Upper lobe of left lung (tissue), 6 donors: ENCODE measurements around the gene IRF2. TPM values are rescaled to one million over a fixed set of nuclear protein-coding genes. Genes with fewer than 3 reads are reported as not detected.

ENCODE experiments used
- ATAC-seq, 2 donors: fragments of 200-7000 bp; cut with Tn5 transposase; one replicate each; pipeline ENCODE4 v1.9.1; 2022; ENCODE audit warnings: mild to moderate bottlenecking in 2 of 2, moderate library complexity in 2 of 2; ENCODE audit not compliant: low FRiP score in 2 of 2
- DNase-seq, 2 donors: peaks; one replicate each; pipeline ENCODE4 v3.0.0-alpha.2; 2019 to 2020
- H3K27ac ChIP-seq, 4 donors: fragments of 200-600 bp; sonication (generic); one replicate each; pipeline ENCODE4 v1.5.1; 2016 to 2019
- H3K27me3 ChIP-seq, 4 donors: fragments of 200-600 bp; sonication (generic); one replicate each; pipeline ENCODE4 v1.5.1; 2017 to 2019
- H3K36me3 ChIP-seq, 4 donors: fragments of 200-600 bp; sonication (generic); one replicate each; pipeline ENCODE4 v1.5.1; 2016 to 2019
- H3K4me1 ChIP-seq, 4 donors: fragments of 200-600 bp; sonication (generic); one replicate each; pipeline ENCODE4 v1.5.1; 2018 to 2019
- H3K4me3 ChIP-seq, 4 donors: fragments of 200-600 bp; sonication (generic); one replicate each; pipeline ENCODE4 v1.5.1; 2017 to 2019; ENCODE audit warnings: mild to moderate bottlenecking in 2 of 4, moderate library complexity in 1 of 4
- H3K9me3 ChIP-seq, 4 donors: fragments of 200-600 bp; sonication (generic); one replicate each; pipeline ENCODE4 v1.5.1; 2018 to 2019
- EP300 ChIP-seq, 4 donors: sonication (generic); formaldehyde crosslinking; IDR thresholded peaks; one replicate each; pipeline ENCODE4 v1.5.1; 2017; ENCODE audit warnings: antibody characterized with exemption in 4 of 4, control low read depth in 2 of 4
- POLR2A ChIP-seq, 4 donors: fragments of 450-650 bp; IDR thresholded peaks; one replicate each; pipeline ENCODE4 v1.5.1; 2016 to 2017; ENCODE audit warnings: antibody characterized with exemption in 4 of 4, mild to moderate bottlenecking in 2 of 4
- POLR2AphosphoS5 ChIP-seq, 2 donors: sonication (generic); formaldehyde crosslinking; IDR thresholded peaks; one replicate each; pipeline ENCODE4 v1.5.1; 2017; ENCODE audit warnings: antibody characterized with exemption in 2 of 2
- WGBS, 2 donors: methylation state at CpG; one replicate each; pipeline ENCODE4 v1.1.5; 2017 to 2018; 5-methylcytosine and 5-hydroxymethylcytosine counted together
- total RNA-seq, 6 donors: library from RNA; depleted of rRNA in 4 of 6; stranded (reverse); fragments of >200 nt in 4 of 6; gene quantifications; one replicate each; pipeline versions ENCODE4 v1.1.0 to v1.2.1, GENCODE V29; 2016 to 2021
- TF ChIP-seq, protein P1 (sequence below), 6 experiments: fragments of 450-650 bp in 4 of 6; fragments of 200-600 bp in 2 of 6; sonication (generic) in 2 of 6; IDR thresholded peaks; one replicate each; pipeline ENCODE4 v1.5.1; 2016 to 2019; ENCODE audit warnings: antibody characterized with exemption in 6 of 6
- donor health status: DM: no; HTN: no; CAD: no; lungs with moderate emphysema.
- donor health status: DM: no; HTN: yes; CAD: no; lungs with severe emphysema.

Gene IRF2
- total RNA-seq, 6 donors from 2014 or later = 25.5 to 46.1 (median 41.7) TPM

GRCh38 chr4:184415071-184415470, 59.3 kb downstream of the IRF2 start:
- Histone ChIP-seq H3K36me3 (peaks cover 3 to 46% (median 9%) of the 10 kb centered on the region in 4 donors), H3K9me3 (no peaks in the 10 kb centered on the region), H3K27me3 (no peaks in the 10 kb centered on the region), H3K4me3 (no peak overlapping the region), H3K4me1 (peaks cover 22 to 39% (median 38%) of the 10 kb centered on the region in 4 donors), H3K27ac (peak overlapping the region in 3 of 4 donors; percentile 21 to 48 (median 21))
- DNase-seq (no peak), ATAC-seq (no peak)
- WGBS, 2 donors = 69% methylated on average over 6 of the region's 6 CpGs
- TF ChIP-seq POLR2AphosphoS5 (IDR thresholded peaks at IDR 0.05) (no peak), EP300 (IDR thresholded peaks at IDR 0.05) (no peak), POLR2A (IDR thresholded peaks at IDR 0.05) (no peak)
- TF ChIP-seq, protein P1, sequence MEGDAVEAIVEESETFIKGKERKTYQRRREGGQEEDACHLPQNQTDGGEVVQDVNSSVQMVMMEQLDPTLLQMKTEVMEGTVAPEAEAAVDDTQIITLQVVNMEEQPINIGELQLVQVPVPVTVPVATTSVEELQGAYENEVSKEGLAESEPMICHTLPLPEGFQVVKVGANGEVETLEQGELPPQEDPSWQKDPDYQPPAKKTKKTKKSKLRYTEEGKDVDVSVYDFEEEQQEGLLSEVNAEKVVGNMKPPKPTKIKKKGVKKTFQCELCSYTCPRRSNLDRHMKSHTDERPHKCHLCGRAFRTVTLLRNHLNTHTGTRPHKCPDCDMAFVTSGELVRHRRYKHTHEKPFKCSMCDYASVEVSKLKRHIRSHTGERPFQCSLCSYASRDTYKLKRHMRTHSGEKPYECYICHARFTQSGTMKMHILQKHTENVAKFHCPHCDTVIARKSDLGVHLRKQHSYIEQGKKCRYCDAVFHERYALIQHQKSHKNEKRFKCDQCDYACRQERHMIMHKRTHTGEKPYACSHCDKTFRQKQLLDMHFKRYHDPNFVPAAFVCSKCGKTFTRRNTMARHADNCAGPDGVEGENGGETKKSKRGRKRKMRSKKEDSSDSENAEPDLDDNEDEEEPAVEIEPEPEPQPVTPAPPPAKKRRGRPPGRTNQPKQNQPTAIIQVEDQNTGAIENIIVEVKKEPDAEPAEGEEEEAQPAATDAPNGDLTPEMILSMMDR (IDR thresholded peaks at IDR 0.05) = no peak

DNA sequence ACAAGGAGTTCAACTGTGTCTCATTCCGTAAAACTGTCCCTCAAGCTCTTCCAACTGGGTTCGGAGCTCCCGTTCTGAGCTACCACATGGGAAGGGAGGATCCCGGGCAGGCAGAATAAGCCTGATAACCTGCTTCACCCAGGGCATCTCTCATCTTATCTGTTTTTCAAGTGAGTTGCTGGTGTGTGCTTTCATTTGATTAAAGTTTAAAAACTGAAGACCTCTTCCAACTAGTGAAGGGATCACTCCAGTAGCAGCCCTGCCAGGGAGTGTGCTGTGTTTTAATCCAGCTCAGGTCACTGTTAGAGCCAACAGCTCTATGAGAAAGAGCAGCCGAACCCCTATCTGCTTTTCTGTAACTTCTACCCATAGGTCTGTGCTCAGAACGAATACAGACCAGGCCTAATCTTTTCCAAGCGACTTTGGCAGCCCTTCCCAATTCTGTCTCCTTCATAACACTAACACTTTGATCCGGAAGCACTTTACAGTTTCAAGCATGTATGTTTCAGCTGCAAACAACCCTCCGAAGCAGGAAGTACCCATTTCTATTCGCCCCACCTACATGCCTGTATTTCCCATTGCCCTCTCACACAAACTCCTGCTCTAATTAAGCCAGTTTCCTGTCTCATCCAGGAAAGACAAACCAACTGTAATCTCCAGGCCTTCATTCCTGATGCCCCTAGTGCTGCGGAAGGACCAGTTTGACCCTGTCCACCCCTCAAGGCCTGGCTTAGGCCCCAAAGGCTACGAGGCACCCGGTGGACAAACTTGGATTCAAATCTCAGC, 60.9 kb downstream of the IRF2 start:
- peak overlapping the region; percentile 46 to 71 (median 55) for H3K27ac ChIP-seq
- no peak for ATAC-seq

DNA sequence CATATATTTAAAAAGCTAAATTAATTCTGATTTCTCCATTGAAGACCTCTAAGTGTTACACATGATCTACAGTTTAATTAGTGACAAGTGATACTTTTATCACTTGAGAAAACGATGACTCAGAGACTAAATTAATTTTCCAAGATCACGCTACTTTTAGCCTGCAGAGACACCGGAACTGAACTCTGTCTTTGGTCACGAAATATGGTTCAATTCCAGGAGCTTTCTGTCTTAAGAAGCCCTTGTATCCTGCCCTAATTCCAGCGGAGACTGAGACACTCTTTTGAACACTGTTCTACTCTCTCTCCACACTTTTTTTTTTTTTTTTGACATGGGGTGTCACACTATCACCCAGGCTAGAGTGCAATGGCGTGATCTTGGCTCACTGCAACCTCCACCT, 63.6 kb downstream of the IRF2 start:
- no peak overlapping the region for H3K27ac ChIP-seq
- H3K9me3 ChIP-seq = no peaks in the 10 kb centered on the region
- no peak for ATAC-seq
- TF ChIP-seq POLR2A (IDR thresholded peaks at IDR 0.05) = no peak
- H3K4me3 ChIP-seq = no peak overlapping the region
- no peaks in the 10 kb centered on the region for H3K27me3 ChIP-seq
- peaks cover 19 to 37% (median 25%) of the 10 kb centered on the region in 4 donors for H3K4me1 ChIP-seq
- DNase-seq = no peak
- 88 to 94% methylated on average over 6 of the region's 6 CpGs for WGBS, 2 donors
- peaks cover under 1 to 60% (median 27%) of the 10 kb centered on the region in 4 donors for H3K36me3 ChIP-seq

More for the DNA sequence above, 60.9 kb downstream of the IRF2 start:
- Histone ChIP-seq H3K36me3 (peaks cover 0 to 52% (median 15%) of the 10 kb centered on the region in 4 donors), H3K4me3 (no peak overlapping the region), H3K9me3 (no peaks in the 10 kb centered on the region), H3K27me3 (no peaks in the 10 kb centered on the region), H3K4me1 (peaks cover 28 to 47% (median 39%) of the 10 kb centered on the region in 4 donors)
- WGBS, 2 donors = 60 to 65% methylated on average over 13 of the region's 13 CpGs
- TF ChIP-seq POLR2A (IDR thresholded peaks at IDR 0.05) = no peak
- TF ChIP-seq, protein P1 (IDR thresholded peaks at IDR 0.05) = no peak
- TF ChIP-seq EP300 (IDR thresholded peaks at IDR 0.05) = no peak
- TF ChIP-seq POLR2AphosphoS5 (IDR thresholded peaks at IDR 0.05) = no peak
- no peak for DNase-seq

- Histone ChIP-seq H3K4me3 (no peak overlapping the region), H3K4me1 (peaks cover 19 to 37% (median 24%) of the 10 kb centered on the region in 4 donors), H3K9me3 (no peaks in the 10 kb centered on the region), H3K27ac (peak overlapping the region in 1 of 4 donors; percentile 17), H3K27me3 (no peaks in the 10 kb centered on the region), H3K36me3 (peaks cover 4 to 60% (median 34%) of the 10 kb centered on the region in 4 donors)
- no peak for TF ChIP-seq POLR2AphosphoS5 (IDR thresholded peaks at IDR 0.05)
- TF ChIP-seq EP300 (IDR thresholded peaks at IDR 0.05) = no peak
- no peak for TF ChIP-seq POLR2A (IDR thresholded peaks at IDR 0.05)
- TF ChIP-seq, protein P1 (IDR thresholded peaks at IDR 0.05) = no peak
- ATAC-seq (no peak), DNase-seq (no peak)
- WGBS, 2 donors = 77 to 83% methylated on average over 12 of the region's 12 CpGs
These were observed 64.2 kb downstream of the IRF2 start for GRCh38 chr4:184409911-184410692.

GRCh38 chr4:184409502-184409901, 64.8 kb downstream of the IRF2 start:
- peak overlapping the region in 1 of 4 donors; percentile 17 for H3K27ac ChIP-seq
- peaks cover 4 to 62% (median 40%) of the 10 kb centered on the region in 4 donors for H3K36me3 ChIP-seq
- no peak for TF ChIP-seq POLR2A (IDR thresholded peaks at IDR 0.05)
- no peak for TF ChIP-seq POLR2AphosphoS5 (IDR thresholded peaks at IDR 0.05)
- TF ChIP-seq, protein P1 (IDR thresholded peaks at IDR 0.05) = no peak
- TF ChIP-seq EP300 (IDR thresholded peaks at IDR 0.05) = no peak
- no peaks in the 10 kb centered on the region for H3K9me3 ChIP-seq
- ATAC-seq (no peak), DNase-seq (no peak)
- no peak overlapping the region for H3K4me3 ChIP-seq
- 81 to 86% methylated on average over 9 of the region's 9 CpGs for WGBS, 2 donors
- H3K4me1 ChIP-seq = peaks cover 15 to 32% (median 21%) of the 10 kb centered on the region in 4 donors
- no peaks in the 10 kb centered on the region for H3K27me3 ChIP-seq
